ENCODE measurements around the gene ANKRD42. TPM values are rescaled to one million over a fixed set of nuclear protein-coding genes. Genes with fewer than 3 reads are reported as not detected.
"Not testable (repeated sequence)": the region's sequence is repeated elsewhere in the genome, so short reads cannot be mapped to it uniquely, and the experiment has no call there.

ANKRD42 gene
- total RNA-seq, 1 experiment from 2014 or later: 5.5 TPM

DNA sequence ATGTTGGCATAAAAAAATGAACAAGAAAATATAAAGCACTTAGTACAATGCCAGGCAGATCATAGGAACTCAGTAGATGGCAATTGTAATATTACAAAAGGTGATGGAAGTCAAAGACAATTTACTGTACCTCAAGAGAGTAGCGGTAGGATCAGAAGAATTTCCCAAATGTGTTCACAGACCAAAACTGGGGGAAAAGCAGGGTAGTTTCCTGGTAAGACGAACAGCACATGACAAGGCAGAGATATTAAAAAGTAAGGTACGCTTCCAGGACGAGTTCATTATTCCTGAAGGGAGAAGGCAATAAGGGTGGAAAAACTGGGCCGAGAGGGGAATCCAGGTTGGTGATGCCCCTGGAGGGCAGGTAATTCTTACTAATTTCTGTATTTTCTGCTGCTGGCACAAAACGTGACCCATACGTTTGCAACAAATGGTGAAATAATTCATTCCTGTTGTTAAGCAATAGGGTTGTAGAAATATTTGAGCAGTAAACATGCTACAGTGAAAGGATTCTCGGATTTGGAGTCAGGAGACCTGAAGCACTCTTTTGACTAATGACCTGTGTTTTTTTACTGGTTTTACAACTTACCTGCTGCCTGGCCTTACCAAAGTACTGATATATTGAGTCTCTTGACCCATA, 786 bp upstream of the ANKRD42 start:
- Histone ChIP-seq H3K27me3 (ENCODE audit: control insufficient read depth, insufficient read depth, low read length) (peaks cover 2% of the 10 kb centered on the region), H3K4me3 (ENCODE audit: insufficient read depth, low read depth, low read length) (peak overlapping the region; percentile 66), H3K36me3 (replicated peaks; ENCODE audit: control insufficient read depth, insufficient read depth, low read length) (peaks cover 3% of the 10 kb centered on the region)
- no peak for DNase-seq

GRCh38 chr11:83194281-83195142, 1.0 kb downstream of the ANKRD42 start:
- peak; percentile 58 for DNase-seq
- Histone ChIP-seq H3K27me3 (ENCODE audit: control insufficient read depth, insufficient read depth, low read length) (peaks cover 2% of the 10 kb centered on the region), H3K36me3 (replicated peaks; ENCODE audit: control insufficient read depth, insufficient read depth, low read length) (peaks cover 3% of the 10 kb centered on the region), H3K4me3 (ENCODE audit: insufficient read depth, low read depth, low read length) (peak overlapping the region; percentile 66)

DNA sequence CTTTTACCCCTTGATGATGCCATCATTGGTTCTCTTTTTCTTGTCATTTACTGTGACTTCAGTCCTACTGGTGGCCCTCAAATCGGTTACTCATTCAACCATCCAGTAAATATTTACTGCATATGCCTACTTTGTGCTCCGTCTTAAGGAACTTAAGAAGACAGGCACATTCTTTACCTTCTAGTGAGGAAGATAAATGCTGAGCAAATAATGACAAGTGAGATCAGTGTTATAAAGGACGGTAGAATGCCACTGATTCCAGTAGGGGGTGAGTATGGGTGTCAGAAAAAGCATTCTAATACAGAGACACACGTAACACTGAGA, 1.6 kb downstream of the ANKRD42 start:
- DNase-seq: no peak
- peaks cover 2% of the 10 kb centered on the region for H3K27me3 ChIP-seq (ENCODE audit: control insufficient read depth, insufficient read depth, low read length)
- H3K36me3 ChIP-seq (replicated peaks; ENCODE audit: control insufficient read depth, insufficient read depth, low read length): peaks cover 3% of the 10 kb centered on the region
- H3K4me3 ChIP-seq (ENCODE audit: insufficient read depth, low read depth, low read length): no peak overlapping the region

DNA sequence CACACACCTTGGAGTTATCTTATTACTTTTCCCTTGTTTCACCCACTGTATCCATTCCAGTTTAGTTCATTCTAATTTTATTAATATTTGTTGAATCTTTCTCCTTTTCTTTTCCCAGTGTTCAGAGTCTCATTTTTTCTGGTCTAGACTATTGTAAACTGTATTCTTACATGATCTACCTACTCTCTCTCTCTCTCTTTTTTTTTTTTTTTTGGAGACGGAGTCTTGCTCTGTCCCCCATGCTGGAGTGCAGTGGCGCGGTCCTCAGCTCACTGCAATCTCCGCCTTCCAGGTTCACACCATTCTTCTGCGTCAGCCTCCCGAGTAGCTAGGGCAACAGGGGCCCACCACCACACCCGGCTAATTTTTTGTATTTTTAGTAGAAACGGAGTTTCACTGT, 2.1 kb downstream of the ANKRD42 start:
- H3K36me3 ChIP-seq (replicated peaks; ENCODE audit: control insufficient read depth, insufficient read depth, low read length): peaks cover 3% of the 10 kb centered on the region
- no peak for DNase-seq
- H3K4me3 ChIP-seq (ENCODE audit: insufficient read depth, low read depth, low read length): no peak overlapping the region
- peaks cover 2% of the 10 kb centered on the region for H3K27me3 ChIP-seq (ENCODE audit: control insufficient read depth, insufficient read depth, low read length)

DNA sequence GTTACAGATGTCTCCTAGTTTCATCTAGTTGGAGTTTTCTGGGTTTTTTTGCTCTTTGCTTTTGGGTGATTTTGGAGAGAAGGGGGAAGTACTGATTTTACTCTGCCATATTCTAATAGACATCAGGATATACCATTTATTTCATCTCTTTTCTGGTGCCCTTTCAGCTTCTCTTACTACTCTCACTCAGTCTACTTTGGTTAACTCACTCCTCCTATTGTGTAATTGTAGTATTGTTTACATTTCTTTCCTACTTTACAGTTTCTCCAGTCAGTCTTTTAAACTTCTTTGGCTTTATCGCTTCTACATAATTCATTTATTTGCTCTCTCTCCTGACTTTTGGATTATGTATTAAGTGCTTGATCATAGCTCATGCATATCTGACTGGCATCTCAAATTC, 6.5 kb downstream of the ANKRD42 start:
- H3K4me3 ChIP-seq (ENCODE audit: insufficient read depth, low read depth, low read length): no peak overlapping the region
- H3K27me3 ChIP-seq (ENCODE audit: control insufficient read depth, insufficient read depth, low read length): no peaks in the 10 kb centered on the region; the same call in 1 of the 2 replicates
- DNase-seq: no peak
- no peaks in the 10 kb centered on the region for H3K36me3 ChIP-seq (replicated peaks; ENCODE audit: control insufficient read depth, insufficient read depth, low read length)

DNA sequence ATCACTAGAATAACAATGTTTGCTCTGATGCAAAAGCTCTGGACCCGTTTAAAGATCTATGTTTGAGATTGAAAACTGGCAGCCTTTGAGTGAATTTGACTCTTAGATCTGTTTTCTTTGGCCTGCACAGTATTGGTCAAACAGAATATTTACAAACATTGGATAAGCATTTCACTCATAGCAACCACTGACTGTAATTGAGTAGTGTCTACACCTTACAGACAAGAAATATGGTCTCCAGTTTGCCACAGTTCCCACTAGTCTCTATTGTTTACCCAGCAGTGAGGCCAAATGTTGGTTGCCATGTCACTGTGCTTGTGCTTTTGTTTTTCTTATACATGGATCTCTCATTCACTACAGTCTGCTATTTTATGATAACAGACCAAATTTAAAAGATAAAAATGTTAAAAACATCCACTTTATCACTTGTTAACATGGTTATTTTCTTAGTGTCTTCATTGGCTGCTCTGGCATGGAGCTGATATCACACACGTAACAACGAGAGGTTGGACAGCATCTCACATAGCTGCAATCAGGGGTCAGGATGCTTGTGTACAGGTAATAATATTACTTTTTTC, 12.2 kb downstream of the ANKRD42 start:
- Histone ChIP-seq H3K27me3 (ENCODE audit: control insufficient read depth, insufficient read depth, low read length) (no peaks in the 10 kb centered on the region), H3K4me3 (ENCODE audit: insufficient read depth, low read depth, low read length) (no peak overlapping the region), H3K36me3 (replicated peaks; ENCODE audit: control insufficient read depth, insufficient read depth, low read length) (no peaks in the 10 kb centered on the region)
- no peak for DNase-seq

DNA sequence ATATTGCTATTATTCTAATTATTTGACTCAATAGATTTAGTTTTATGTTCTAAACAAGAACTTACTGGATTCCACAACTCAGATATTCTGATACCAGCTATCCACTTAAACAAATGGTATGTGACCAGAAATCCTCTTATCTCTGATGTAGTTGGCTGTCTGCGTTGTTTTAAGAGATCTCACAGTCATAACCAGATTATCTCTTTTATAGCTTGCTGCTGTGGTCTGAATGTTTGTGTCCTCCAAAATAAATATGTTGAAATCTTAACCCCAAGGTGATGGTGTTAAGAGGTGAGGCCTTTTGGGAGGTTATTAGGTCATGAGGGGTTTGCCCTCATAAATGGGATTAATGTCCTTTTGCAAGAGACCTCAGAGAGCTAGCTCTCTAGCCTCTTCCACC, 12.7 kb downstream of the ANKRD42 start:
- H3K4me3 ChIP-seq (ENCODE audit: insufficient read depth, low read depth, low read length): no peak overlapping the region

DNA sequence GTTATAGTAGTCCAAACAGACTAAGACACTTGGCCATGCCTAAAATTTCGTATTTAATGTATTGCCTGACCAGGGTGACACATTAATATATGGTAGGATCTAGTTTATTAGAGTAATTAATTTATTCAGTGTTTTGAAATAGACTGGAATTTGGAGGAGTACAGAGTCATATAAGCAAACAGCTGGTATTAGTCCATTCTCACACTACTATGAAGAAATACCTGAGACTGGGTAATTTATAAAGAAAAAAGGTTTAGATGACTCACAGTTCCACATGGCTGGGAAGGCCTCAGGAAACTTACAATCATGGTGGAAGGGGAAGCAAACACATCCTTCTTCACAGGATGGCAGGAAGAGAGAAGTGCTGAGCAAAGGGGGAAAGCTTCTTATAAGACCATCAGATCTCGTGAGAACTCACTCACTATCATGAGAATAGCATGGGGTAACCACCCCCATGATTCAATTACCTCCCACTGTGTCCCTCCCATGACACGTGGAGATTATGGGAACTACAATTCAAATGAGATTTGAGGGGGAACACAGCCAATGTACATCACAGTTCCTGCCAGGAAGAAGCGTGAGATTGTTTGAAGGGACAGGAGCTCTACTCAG, 13.4 kb downstream of the ANKRD42 start:
- not testable (repeated sequence) for H3K27me3 ChIP-seq (ENCODE audit: control insufficient read depth, insufficient read depth, low read length); H3K4me3 ChIP-seq (ENCODE audit: insufficient read depth, low read depth, low read length); H3K36me3 ChIP-seq (replicated peaks; ENCODE audit: control insufficient read depth, insufficient read depth, low read length); DNase-seq

More for the DNA sequence above, 12.7 kb downstream of the ANKRD42 start:
- H3K36me3 ChIP-seq (replicated peaks; ENCODE audit: control insufficient read depth, insufficient read depth, low read length): no peaks in the 10 kb centered on the region
- no peak for DNase-seq
- H3K27me3 ChIP-seq (ENCODE audit: control insufficient read depth, insufficient read depth, low read length): no peaks in the 10 kb centered on the region

DNA sequence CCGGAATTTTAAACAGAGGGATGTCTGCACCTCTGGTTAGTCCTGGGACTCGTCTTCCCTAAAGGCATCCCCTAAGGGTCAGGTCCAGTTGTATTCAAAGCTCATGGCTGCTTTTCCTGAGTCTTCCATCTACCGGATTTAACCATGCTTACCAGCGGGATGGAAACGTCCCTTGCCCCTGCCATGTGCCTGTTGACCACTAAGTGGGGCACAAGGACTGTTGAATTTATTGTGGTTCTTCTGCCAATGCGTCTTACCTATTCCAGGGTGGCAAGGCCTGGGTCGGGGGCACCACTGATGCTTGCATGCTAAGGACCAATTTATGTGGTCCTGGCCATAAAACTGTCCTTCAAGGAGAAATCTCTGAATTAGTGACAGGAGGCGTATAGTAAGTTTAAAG, 25.6 kb downstream of the ANKRD42 start:
- Histone ChIP-seq H3K36me3 (replicated peaks; ENCODE audit: control insufficient read depth, insufficient read depth, low read length) (no peaks in the 10 kb centered on the region), H3K27me3 (ENCODE audit: control insufficient read depth, insufficient read depth, low read length) (no peaks in the 10 kb centered on the region), H3K4me3 (ENCODE audit: insufficient read depth, low read depth, low read length) (no peak overlapping the region)
- peak; percentile 29 for DNase-seq

- Histone ChIP-seq H3K36me3 (replicated peaks; ENCODE audit: control insufficient read depth, insufficient read depth, low read length) (no peaks in the 10 kb centered on the region), H3K4me3 (ENCODE audit: insufficient read depth, low read depth, low read length) (no peak overlapping the region), H3K27me3 (ENCODE audit: control insufficient read depth, insufficient read depth, low read length) (no peaks in the 10 kb centered on the region)
- DNase-seq: no peak
These were observed 26.7 kb downstream of the ANKRD42 start for GRCh38 chr11:83220260-83220659.

DNA sequence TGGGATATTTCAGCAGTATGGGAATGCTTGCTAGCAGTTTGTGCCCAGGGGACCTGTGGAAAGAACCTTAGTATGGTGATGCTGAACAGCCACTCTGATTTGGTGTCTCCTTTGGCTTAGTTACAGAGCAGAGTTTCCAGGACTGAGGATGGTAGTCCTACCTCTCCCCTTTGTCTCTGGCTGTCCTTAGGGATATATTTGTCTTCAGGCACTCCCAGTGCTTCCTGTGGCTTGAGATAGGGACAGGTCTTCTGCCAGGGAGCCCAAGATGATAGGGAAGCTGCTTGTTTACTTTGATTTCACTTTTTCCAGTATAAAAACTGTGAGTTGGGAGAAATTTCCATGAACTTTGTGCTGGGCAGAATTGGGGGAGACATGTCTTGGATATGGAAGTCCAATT, 28.2 kb downstream of the ANKRD42 start:
- Histone ChIP-seq H3K4me3 (ENCODE audit: insufficient read depth, low read depth, low read length) (no peak overlapping the region), H3K27me3 (ENCODE audit: control insufficient read depth, insufficient read depth, low read length) (no peaks in the 10 kb centered on the region), H3K36me3 (replicated peaks; ENCODE audit: control insufficient read depth, insufficient read depth, low read length) (no peaks in the 10 kb centered on the region)
- no peak for DNase-seq

DNA sequence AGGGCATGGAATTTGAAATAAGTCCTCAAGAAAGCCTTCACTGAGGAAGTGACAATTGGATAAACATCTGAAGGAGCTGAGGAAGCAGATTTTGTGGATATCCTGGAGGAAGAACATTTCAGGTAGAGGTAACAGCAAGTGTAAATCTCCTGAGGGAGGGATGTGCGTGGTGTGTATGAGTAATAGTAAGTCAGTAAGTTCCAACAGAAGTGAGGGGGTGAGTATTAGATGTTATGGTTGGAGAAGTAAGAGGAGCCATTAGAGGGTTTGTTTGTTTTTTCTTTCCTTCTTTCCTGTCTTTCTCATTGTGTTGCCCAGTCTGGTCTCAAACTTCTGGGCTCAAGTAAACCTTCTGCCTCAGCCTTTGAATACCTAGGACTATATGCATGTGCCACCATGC, 29.0 kb downstream of the ANKRD42 start:
- Histone ChIP-seq H3K36me3 (replicated peaks; ENCODE audit: control insufficient read depth, insufficient read depth, low read length) (no peaks in the 10 kb centered on the region), H3K27me3 (ENCODE audit: control insufficient read depth, insufficient read depth, low read length) (no peaks in the 10 kb centered on the region), H3K4me3 (ENCODE audit: insufficient read depth, low read depth, low read length) (no peak overlapping the region)
- DNase-seq: no peak

- Histone ChIP-seq H3K4me3 (ENCODE audit: insufficient read depth, low read depth, low read length) (no peak overlapping the region), H3K36me3 (replicated peaks; ENCODE audit: control insufficient read depth, insufficient read depth, low read length) (no peaks in the 10 kb centered on the region), H3K27me3 (ENCODE audit: control insufficient read depth, insufficient read depth, low read length) (no peaks in the 10 kb centered on the region)
- DNase-seq: no peak
These were observed 29.9 kb downstream of the ANKRD42 start for GRCh38 chr11:83223457-83223856.

GRCh38 chr11:83235825-83236224, 42.3 kb downstream of the ANKRD42 start:
- Histone ChIP-seq H3K36me3 (replicated peaks; ENCODE audit: control insufficient read depth, insufficient read depth, low read length) (no peaks in the 10 kb centered on the region), H3K4me3 (ENCODE audit: insufficient read depth, low read depth, low read length) (no peak overlapping the region), H3K27me3 (ENCODE audit: control insufficient read depth, insufficient read depth, low read length) (no peaks in the 10 kb centered on the region)
- no peak for DNase-seq

DNA sequence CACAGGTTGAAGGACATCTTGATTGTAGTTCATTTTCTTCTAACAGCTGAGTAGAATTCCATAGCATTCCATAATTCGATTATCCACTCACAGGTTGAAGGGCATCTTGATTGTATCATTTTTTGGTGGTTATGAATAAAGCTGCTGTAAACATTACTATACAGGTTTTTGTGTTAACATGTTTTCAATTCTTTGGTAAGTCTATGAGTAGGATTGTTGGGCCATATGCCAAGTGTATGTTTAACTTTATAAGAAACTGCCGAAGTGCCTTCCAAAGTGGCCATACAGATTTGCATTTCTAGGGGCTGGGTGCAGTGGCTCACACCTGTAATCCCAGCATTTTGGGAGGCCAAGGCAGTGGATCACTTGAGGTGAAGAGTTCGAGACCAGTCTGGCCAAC, 44.6 kb downstream of the ANKRD42 start:
- H3K36me3 ChIP-seq (replicated peaks; ENCODE audit: control insufficient read depth, insufficient read depth, low read length): no peaks in the 10 kb centered on the region
- no peak for DNase-seq

More for the DNA sequence above, 44.6 kb downstream of the ANKRD42 start:
- Histone ChIP-seq H3K4me3 (ENCODE audit: insufficient read depth, low read depth, low read length) (no peak overlapping the region), H3K27me3 (ENCODE audit: control insufficient read depth, insufficient read depth, low read length) (no peaks in the 10 kb centered on the region)

Measured in H7 (cell line).